HG02840 (cell line): ENCODE results near the gene TMPRSS11D.

Source experiments
- ATAC-seq: cut with Tn5 transposase; IDR thresholded peaks from one replicate; pipeline ENCODE4 v1.9.1; 2021; ENCODE audit warnings: mild to moderate bottlenecking, moderate library complexity, moderate number of reproducible peaks; ENCODE audit not compliant: unreplicated experiment, low FRiP score

TMPRSS11D gene

GRCh38 chr4:67883902-67884301 is at the start of gene TMPRSS11D:
TMPRSS11D (minus strand) TSS chr4:67884002; CDS start chr4:67883933, 69 bp downstream.
- ATAC-seq, result no peak

GRCh38 chr4:67933038-67933437 is 49.2 kb upstream of the TMPRSS11D start:
- no peak for ATAC-seq

- ATAC-seq, result no peak
Observed at GRCh38 chr4:67931256-67931655, 47.5 kb upstream of the TMPRSS11D start.

GRCh38 chr4:67929426-67929825 is 45.6 kb upstream of the TMPRSS11D start:
- no peak for ATAC-seq

- no peak for ATAC-seq
Observed at GRCh38 chr4:67928546-67928945, 44.7 kb upstream of the TMPRSS11D start.

GRCh38 chr4:67927251-67927650 is 43.4 kb upstream of the TMPRSS11D start:
- no peak for ATAC-seq

GRCh38 chr4:67926485-67926884 is 42.7 kb upstream of the TMPRSS11D start:
- ATAC-seq, result no peak

GRCh38 chr4:67922697-67923096 is 38.9 kb upstream of the TMPRSS11D start:
- ATAC-seq, result no peak

GRCh38 chr4:67918428-67918827 is 34.6 kb upstream of the TMPRSS11D start:
- no peak for ATAC-seq

- ATAC-seq, result no peak
Observed at GRCh38 chr4:67915400-67915966, 31.7 kb upstream of the TMPRSS11D start.

- no peak for ATAC-seq
Observed at GRCh38 chr4:67912080-67912479, 28.3 kb upstream of the TMPRSS11D start.

- ATAC-seq, result no peak
Observed at GRCh38 chr4:67911638-67912037, 27.8 kb upstream of the TMPRSS11D start.

- no peak for ATAC-seq
Observed at GRCh38 chr4:67911141-67911540, 27.3 kb upstream of the TMPRSS11D start.

GRCh38 chr4:67910585-67910905 is 26.7 kb upstream of the TMPRSS11D start:
- no peak for ATAC-seq

GRCh38 chr4:67909905-67910584 is 26.2 kb upstream of the TMPRSS11D start:
- ATAC-seq, result no peak

- ATAC-seq, result no peak
Observed at GRCh38 chr4:67907650-67908049, 23.8 kb upstream of the TMPRSS11D start.

- ATAC-seq, result no peak
Observed at GRCh38 chr4:67899096-67899495, 15.3 kb upstream of the TMPRSS11D start.

GRCh38 chr4:67897686-67898085 is 13.9 kb upstream of the TMPRSS11D start:
- ATAC-seq, result no peak

- no peak for ATAC-seq
Observed at GRCh38 chr4:67896421-67897065, 12.7 kb upstream of the TMPRSS11D start.

- ATAC-seq, result no peak
Observed at GRCh38 chr4:67894659-67895058, 10.9 kb upstream of the TMPRSS11D start.

- no peak for ATAC-seq
Observed at GRCh38 chr4:67892905-67893304, 9.1 kb upstream of the TMPRSS11D start.

- ATAC-seq, result no peak
Observed at GRCh38 chr4:67892253-67892652, 8.5 kb upstream of the TMPRSS11D start.
